CD4-positive, alpha-beta T cell (primary cell): ENCODE data around the gene TRAPPC14. TPM values are rescaled to one million over a fixed set of nuclear protein-coding genes. Genes with fewer than 3 reads are reported as not detected.

Source experiments
- ATAC-seq: fragments of 200-7000 bp; cut with Tn5 transposase; one replicate; pipeline ENCODE4 v1.10.0; 2022; ENCODE audit warnings: mild to moderate bottlenecking; ENCODE audit not compliant: poor library complexity
- CTCF ChIA-PET: fragments of 350-600 bp; sonication (Branson Sonifier 250); formaldehyde crosslinking; loops from one replicate; lab custom pipeline; 2021; ENCODE audit warnings: antibody characterized with exemption, inconsistent platforms; lab: Charles Lee
- POLR2A ChIA-PET: fragments of 350-600 bp; sonication (Branson Sonifier 250); formaldehyde crosslinking; loops from one replicate; lab custom pipeline; 2021; ENCODE audit warnings: antibody characterized with exemption, inconsistent platforms; lab: Charles Lee
- DNase-seq, 14 experiments: peaks; one replicate each; pipeline ENCODE4 v3.0.0-alpha.2; 2013 to 2020; ENCODE audit warnings: mixed read lengths in 2 of 14
- H3K27ac ChIP-seq, 2 donors: one replicate each; pipeline versions ENCODE4 v1.5.1 to v1.7.0; 2013; ENCODE audit warnings: low read length in 2 of 2, low read depth in 1 of 2, mild to moderate bottlenecking in 1 of 2
- H3K27me3 ChIP-seq, 2 experiments: 1 replicate in 1 of 2; 2 replicates in 1 of 2; pipeline versions ENCODE4 v1.6.1 to v1.7.0; 2013; ENCODE audit warnings: low read length in 2 of 2, control low read depth in 1 of 2, mild to moderate bottlenecking in 1 of 2, moderate library complexity in 1 of 2; ENCODE audit not compliant: insufficient read depth in 2 of 2, control insufficient read depth in 1 of 2
- H3K36me3 ChIP-seq: one replicate; pipeline ENCODE4 v1.6.1; 2013; ENCODE audit warnings: low read length, control low read depth; ENCODE audit not compliant: insufficient read depth
- H3K4me1 ChIP-seq: one replicate; pipeline ENCODE4 v1.6.1; 2013; ENCODE audit warnings: low read length, control low read depth; ENCODE audit not compliant: insufficient read depth
- H3K4me3 ChIP-seq: one replicate; pipeline ENCODE4 v1.5.1; 2013; ENCODE audit warnings: mild to moderate bottlenecking, low read length, moderate library complexity
- H3K9me3 ChIP-seq, 2 experiments: 1 replicate in 1 of 2; 2 replicates in 1 of 2; pipeline versions ENCODE4 v1.6.1 to v1.7.0; 2013; ENCODE audit warnings: low read length in 2 of 2, mild to moderate bottlenecking in 2 of 2, control low read depth in 1 of 2, moderate library complexity in 1 of 2; ENCODE audit not compliant: control insufficient read depth in 1 of 2, insufficient read depth in 1 of 2
- H3K27ac Mint-ChIP-seq: one replicate; pipeline ENCODE4 v1.8.0; 2020; ENCODE audit warnings: mixed read lengths
- H3K27me3 Mint-ChIP-seq: one replicate; pipeline ENCODE4 v1.8.0; 2021; ENCODE audit warnings: mixed read lengths
- H3K36me3 Mint-ChIP-seq: one replicate; pipeline ENCODE4 v1.8.0; 2021; ENCODE audit warnings: low read depth, mixed read lengths
- H3K4me1 Mint-ChIP-seq: one replicate; pipeline ENCODE4 v1.8.0; 2021; ENCODE audit warnings: low read depth, mixed read lengths
- H3K4me3 Mint-ChIP-seq: one replicate; pipeline ENCODE4 v1.8.0; 2020; ENCODE audit warnings: mild to moderate bottlenecking, mixed read lengths
- H3K9me3 Mint-ChIP-seq: one replicate; pipeline ENCODE4 v1.8.0; 2020; ENCODE audit warnings: mixed read lengths
- intact Hi-C, 2 experiments: fragments of 100-400 bp; cut with DNase I in 1 of 2; cut with micrococcal nuclease in 1 of 2; formaldehyde crosslinking; loops; one replicate each; pipeline versions ENCODE4 v1.15.1 to v1.9.0; 2023 to 2025; cut with DNase I, micrococcal nuclease
- total RNA-seq, 174 experiments: library from RNA in 2 of 174; stranded (reverse) in 2 of 174; gene quantifications; one replicate each; pipeline ENCODE4 v1.2.3 and lab custom pipeline; 2021 to 2026
- TF ChIP-seq, protein P1 (sequence below): fragments of 200-600 bp; IDR thresholded peaks from one replicate; pipeline ENCODE4 v1.8.0; 2022; ENCODE audit warnings: antibody characterized with exemption, mild to moderate bottlenecking

TRAPPC14 gene
- total RNA-seq, 2 experiments from 2014 or later: 37.9 to 42.6 TPM

GRCh38 chr7:100142461-100142860, 16.1 kb downstream of the TRAPPC14 start:
- H3K4me3 ChIP-seq: no peak overlapping the region
- intact Hi-C loops: no loop called here
- CTCF ChIA-PET: interaction anchor here (0.7 kb wide), 1 partner anchor 165 kb away, joined by 3 read pairs; no protein-coding TSS in a partner anchor
- no peaks in the 10 kb centered on the region for H3K27me3 ChIP-seq
- H3K36me3 ChIP-seq: no peaks in the 10 kb centered on the region
- H3K4me1 ChIP-seq: peaks cover 8% of the 10 kb centered on the region
- H3K9me3 ChIP-seq: no peaks in the 10 kb centered on the region
- Mint-ChIP-seq H3K9me3 (no peaks in the 10 kb centered on the region), H3K4me1 (peaks cover 14% of the 10 kb centered on the region), H3K27me3 (no peaks in the 10 kb centered on the region), H3K4me3 (no peak overlapping the region), H3K36me3 (no peaks in the 10 kb centered on the region), H3K27ac (no peak overlapping the region)
- DNase-seq: no peak
- no peak overlapping the region for H3K27ac ChIP-seq
- POLR2A ChIA-PET: no interaction called here
- TF ChIP-seq, protein P1, sequence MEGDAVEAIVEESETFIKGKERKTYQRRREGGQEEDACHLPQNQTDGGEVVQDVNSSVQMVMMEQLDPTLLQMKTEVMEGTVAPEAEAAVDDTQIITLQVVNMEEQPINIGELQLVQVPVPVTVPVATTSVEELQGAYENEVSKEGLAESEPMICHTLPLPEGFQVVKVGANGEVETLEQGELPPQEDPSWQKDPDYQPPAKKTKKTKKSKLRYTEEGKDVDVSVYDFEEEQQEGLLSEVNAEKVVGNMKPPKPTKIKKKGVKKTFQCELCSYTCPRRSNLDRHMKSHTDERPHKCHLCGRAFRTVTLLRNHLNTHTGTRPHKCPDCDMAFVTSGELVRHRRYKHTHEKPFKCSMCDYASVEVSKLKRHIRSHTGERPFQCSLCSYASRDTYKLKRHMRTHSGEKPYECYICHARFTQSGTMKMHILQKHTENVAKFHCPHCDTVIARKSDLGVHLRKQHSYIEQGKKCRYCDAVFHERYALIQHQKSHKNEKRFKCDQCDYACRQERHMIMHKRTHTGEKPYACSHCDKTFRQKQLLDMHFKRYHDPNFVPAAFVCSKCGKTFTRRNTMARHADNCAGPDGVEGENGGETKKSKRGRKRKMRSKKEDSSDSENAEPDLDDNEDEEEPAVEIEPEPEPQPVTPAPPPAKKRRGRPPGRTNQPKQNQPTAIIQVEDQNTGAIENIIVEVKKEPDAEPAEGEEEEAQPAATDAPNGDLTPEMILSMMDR: no peak
- no peak for ATAC-seq

- no peaks in the 10 kb centered on the region for H3K27me3 Mint-ChIP-seq
- POLR2A ChIA-PET: no interaction called here
Observed at GRCh38 chr7:100141555-100141949, 17.0 kb downstream of the TRAPPC14 start.

DNA sequence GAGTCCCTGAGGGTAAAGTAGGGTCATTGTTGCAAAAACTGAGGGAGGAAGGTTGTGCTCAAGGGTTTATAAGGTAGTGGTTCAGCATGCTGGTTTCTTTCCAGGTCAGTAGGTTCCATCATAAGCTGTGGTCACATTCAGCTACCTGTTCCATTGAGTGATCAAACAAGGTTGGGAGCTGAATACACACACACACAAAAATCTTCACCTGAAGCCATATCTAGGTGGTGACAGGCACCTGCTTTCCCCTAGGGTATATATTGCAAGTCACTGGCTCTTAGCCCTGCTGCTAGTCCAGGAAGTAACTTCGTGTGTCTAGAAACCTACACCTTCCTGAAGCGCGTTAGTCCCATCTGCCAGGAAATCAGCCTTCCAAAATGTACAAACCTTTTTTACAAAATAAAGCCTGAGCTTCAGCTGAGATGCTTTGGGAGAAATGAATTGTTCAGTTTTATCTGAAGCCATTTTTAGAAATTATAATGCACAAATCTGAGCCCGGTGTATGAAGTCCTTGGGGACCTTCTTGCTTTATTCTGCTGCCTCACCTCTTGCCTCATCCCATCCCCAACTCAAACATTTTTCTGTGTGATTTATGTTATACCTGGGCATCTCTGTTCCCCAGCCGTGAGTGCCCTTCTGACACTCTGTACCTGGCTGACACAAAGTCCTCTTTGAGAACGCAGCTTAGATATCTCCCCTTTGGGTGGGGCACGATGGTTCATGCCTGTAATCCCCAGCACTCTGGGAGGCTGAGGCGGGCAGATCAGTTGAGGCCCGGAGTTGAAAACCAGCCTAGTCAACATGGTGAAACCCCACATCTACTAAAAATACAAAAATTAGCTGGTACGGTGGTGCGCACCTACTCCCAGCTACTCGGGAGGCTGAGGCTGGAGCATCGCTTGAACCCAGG, 20.4 kb downstream of the TRAPPC14 start:
- ChIA-PET POLR2A (interaction anchor here (0.9 to 2.0 kb wide), 4 partner anchors 10 to 34 kb away, joined by 3 to 12 read pairs (median 4); partner anchors contain the start of genes LAMTOR4 and MBLAC1), CTCF (interaction anchor here (0.7 to 1.2 kb wide), 2 partner anchors 8 to 23 kb away, joined by 3 read pairs; no protein-coding TSS in a partner anchor)
- Mint-ChIP-seq H3K27me3 (no peaks in the 10 kb centered on the region), H3K4me1 (peaks cover 13% of the 10 kb centered on the region), H3K9me3 (no peaks in the 10 kb centered on the region), H3K4me3 (no peak overlapping the region), H3K36me3 (no peaks in the 10 kb centered on the region), H3K27ac (peak overlapping the region; percentile 26)
- H3K9me3 ChIP-seq: no peaks in the 10 kb centered on the region
- H3K4me1 ChIP-seq: peaks cover 8% of the 10 kb centered on the region
- DNase-seq (peak in 1 of 14 experiments; percentile 36), ATAC-seq (peak; percentile 65)
- intact Hi-C loops: no loop called here
- no peak overlapping the region for H3K27ac ChIP-seq
- TF ChIP-seq, protein P1: no peak
- H3K36me3 ChIP-seq: no peaks in the 10 kb centered on the region
- no peak overlapping the region for H3K4me3 ChIP-seq
- no peaks in the 10 kb centered on the region for H3K27me3 ChIP-seq

More at GRCh38 chr7:100141555-100141949, 17.0 kb downstream of the TRAPPC14 start:
- Mint-ChIP-seq H3K4me1 (peaks cover 14% of the 10 kb centered on the region), H3K4me3 (no peak overlapping the region), H3K36me3 (no peaks in the 10 kb centered on the region), H3K9me3 (no peaks in the 10 kb centered on the region), H3K27ac (no peak overlapping the region)
- no peak overlapping the region for H3K4me3 ChIP-seq
- H3K27ac ChIP-seq: no peak overlapping the region
- H3K36me3 ChIP-seq: no peaks in the 10 kb centered on the region
- CTCF ChIA-PET: no interaction called here
- ATAC-seq: no peak
- TF ChIP-seq, protein P1: no peak
- no peaks in the 10 kb centered on the region for H3K27me3 ChIP-seq
- H3K4me1 ChIP-seq: peaks cover 8% of the 10 kb centered on the region
- no peaks in the 10 kb centered on the region for H3K9me3 ChIP-seq
- intact Hi-C loops: no loop called here
- DNase-seq: no peak
